ENCODE results near the gene KAT5.

DNA sequence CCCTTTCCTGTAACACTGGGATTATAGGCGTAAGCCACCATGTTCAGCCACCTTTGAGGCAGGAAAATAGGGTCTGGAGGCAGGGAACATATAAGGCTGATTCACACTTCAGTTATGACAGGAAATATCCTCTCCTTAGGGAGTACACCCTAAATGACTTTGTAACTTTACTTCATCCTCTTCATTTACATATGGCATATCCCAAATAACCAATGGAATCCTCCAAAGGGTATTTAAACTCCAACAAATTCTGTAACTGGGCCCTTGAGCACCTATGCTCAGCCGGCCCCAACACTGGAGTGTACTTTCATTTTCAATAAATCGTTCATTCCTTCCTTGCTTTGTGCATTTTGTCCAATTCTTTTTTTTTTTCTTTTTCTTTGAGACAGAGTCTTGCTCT lies 1.6 kb upstream of the KAT5 start:
- TF ChIP-seq, protein P1, sequence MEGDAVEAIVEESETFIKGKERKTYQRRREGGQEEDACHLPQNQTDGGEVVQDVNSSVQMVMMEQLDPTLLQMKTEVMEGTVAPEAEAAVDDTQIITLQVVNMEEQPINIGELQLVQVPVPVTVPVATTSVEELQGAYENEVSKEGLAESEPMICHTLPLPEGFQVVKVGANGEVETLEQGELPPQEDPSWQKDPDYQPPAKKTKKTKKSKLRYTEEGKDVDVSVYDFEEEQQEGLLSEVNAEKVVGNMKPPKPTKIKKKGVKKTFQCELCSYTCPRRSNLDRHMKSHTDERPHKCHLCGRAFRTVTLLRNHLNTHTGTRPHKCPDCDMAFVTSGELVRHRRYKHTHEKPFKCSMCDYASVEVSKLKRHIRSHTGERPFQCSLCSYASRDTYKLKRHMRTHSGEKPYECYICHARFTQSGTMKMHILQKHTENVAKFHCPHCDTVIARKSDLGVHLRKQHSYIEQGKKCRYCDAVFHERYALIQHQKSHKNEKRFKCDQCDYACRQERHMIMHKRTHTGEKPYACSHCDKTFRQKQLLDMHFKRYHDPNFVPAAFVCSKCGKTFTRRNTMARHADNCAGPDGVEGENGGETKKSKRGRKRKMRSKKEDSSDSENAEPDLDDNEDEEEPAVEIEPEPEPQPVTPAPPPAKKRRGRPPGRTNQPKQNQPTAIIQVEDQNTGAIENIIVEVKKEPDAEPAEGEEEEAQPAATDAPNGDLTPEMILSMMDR (IDR thresholded peaks at IDR 0.05): no peak
- no peak for TF ChIP-seq POLR2A (IDR thresholded peaks at IDR 0.05)
